CMK (cell line): ENCODE results near the gene PROSER2.

Experiments used
- DNase-seq: peaks from one replicate; pipeline ENCODE4 v3.0.0-alpha.2; 2010; ENCODE audit warnings: low read depth

The PROSER2 gene

DNA sequence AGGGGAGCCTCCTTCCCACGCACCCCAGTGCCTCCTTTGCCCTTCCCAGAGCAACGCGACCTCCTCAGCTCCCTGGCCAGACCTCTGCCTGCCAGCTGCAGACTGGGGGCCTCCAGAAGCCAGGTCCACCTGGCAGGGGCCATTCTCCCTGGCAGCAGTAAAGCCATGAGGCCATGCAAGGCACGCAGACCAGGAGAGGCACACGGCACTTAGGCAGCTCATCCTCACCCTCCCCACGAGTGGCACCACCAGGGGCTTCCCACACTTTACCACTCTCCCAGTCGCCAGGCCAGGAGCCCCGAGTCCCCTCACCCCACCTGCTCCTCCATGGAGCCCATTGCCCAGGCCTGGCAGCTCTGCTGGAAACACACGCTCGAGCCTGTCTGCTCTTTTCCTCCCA, 85.4 kb downstream of the PROSER2 start:
- DNase-seq, result no peak

DNA sequence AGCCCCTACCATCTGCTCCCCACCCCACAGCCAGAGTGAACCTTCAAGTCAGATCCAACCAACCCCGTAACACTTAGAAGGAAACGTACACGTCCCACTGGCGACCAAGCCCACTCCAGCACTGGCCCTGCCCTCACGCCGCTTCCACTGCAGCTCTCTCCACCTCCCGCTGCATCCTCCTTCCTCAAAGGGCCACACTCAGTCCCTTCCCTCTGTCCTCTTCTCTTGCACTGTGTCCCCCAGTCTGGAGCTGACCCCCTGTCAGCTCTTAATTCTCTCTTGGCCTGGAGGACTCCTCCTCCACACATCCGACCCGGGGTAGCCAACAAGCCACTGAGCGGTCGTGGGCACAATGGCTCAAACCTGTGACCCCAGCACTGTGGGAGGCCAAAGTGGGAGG, 85.8 kb downstream of the PROSER2 start:
- DNase-seq, result no peak

DNA sequence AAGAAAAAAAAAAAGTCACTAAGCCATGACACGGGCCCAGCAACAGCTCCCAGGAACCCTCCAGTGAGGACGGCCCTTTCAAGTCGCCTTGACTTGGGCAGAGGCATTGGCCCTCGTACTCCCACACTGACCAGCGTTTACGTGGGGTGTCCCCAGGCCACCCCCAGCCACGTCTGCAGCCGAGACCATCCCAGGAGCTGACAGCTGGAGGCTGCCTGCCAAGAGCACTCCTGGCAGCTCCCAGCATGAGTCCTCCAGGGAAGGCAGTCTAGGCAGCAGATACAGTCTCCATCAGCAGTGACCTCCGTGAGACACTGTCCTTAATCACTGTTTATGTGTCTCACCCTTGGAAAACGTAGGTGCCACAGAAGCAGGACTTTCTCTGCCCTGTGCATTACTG, 86.5 kb downstream of the PROSER2 start:
- DNase-seq, result no peak

DNA sequence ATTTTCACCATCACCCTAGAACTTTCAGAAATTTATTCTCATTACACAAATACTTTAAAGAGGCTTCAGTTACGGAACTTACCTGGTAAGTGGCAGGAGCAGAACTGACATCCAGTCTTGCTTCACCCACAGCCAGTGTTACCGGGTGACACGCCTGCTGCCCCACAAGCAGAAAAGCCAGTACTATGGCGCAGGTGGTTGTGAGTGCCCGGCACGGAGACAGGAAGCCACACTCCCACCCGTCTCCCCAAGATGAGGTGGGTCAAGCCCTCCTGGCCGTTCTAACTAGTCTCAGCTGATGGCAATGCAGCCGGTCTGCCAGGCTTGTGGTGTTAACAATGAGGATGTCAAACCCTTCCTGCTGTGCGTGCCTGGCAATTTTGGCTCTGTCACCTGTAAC, 86.9 kb downstream of the PROSER2 start:
- DNase-seq, result no peak

DNA sequence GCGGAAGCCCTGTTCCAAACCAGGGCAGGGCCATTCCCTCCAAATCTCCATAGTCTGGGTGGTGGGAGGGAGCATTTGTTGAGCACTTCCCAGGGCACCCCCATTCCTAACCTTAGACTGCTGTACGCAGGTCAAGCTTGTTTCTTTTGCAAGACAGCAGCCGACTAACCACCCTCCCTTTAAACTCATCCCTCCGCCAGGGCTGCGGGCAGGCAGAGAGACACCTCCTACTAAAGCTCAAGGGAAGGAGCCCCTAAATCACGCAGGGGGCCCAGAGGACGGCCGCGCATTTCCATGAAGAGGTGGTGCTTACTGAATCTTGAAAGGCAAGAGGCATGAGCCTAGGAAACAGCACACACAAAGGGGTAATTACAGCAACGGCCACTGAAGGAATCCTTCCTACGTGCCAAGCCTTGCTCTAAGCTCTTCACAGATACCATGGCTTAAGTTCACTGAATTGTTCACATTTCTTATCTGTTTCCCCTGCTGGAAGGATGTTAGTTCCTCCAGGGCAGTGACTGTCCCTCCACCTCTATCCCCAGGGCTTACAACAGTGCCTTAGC, 90.0 kb downstream of the PROSER2 start:
- DNase-seq, result no peak

DNA sequence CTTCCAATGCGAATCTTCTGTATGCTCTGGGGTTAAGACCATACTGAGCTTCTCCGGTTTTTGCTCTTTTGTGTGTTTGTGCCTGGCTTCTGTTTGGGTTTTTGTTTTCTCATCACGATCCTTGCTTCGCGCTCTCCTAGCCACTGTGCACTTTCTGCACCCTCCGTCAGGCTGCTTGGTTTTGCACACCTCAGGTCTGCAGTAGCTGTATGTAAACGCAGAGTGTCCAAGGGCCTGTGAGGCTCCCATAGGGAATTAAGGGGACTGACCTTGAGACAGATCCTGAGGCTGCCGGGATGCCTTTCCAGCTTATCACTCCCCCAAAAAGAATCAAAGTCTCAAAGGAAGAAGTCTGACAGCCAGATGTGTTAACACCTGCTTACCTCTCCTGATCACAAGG, 95.2 kb downstream of the PROSER2 start:
- no peak for DNase-seq

DNA sequence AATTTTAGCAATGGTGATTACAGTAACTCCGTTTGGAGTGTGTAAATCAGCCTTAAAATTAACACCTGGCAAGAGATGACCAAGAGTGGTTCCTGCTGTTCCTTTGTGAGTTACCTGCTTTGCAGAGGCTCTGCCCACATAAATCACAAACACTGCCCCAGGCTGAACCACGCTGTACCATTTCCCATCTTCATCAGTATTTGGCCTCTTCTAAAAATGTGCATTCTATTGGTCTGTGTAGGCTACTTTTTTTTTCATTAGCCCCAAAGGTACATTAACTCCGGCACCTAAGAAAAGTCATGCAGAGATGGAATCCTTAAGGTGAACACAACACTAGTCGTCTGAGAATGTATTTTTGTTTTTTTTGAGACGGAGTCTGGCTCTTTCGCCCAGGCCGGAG, 96.1 kb downstream of the PROSER2 start:
- no peak for DNase-seq
